ENCODE results near the gene ALAS1.
"Not testable (repeated sequence)": the region's sequence is repeated elsewhere in the genome, so short reads cannot be mapped to it uniquely, and the experiment has no call there.

The ALAS1 gene

GRCh38 chr3:52197842-52198625 is at the start of gene ALAS1:
Gene ALAS1 (plus strand): TSS chr3:52198160. CDS start chr3:52199242, 1,082 bp downstream.
- peak; percentile 72 for DNase-seq (ENCODE audit: low read depth, low spot score)

- no peak for DNase-seq (ENCODE audit: low read depth, low spot score)
These were observed 48.9 kb upstream of the ALAS1 start for GRCh38 chr3:52149021-52149420.

DNA sequence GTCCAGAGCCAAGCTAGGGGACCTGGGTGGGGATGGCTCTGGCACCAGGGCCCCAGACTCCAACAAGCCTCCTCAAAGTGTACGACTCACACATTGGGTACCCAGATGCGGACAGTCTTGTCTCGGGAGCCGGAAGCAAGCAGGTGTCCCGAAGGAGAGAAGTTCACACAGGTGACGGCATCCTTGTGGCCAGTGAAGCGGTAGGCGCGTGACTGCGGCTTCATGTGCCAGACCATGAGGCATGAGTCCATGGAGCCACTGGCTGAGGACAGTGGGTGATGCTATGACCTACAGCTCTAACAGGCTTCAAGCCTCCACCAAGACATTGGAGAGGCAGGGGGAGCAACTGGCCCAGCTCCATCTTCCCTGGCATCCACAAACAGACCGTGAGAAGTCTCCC is 48.2 kb upstream of the ALAS1 start:
- no peak for DNase-seq (ENCODE audit: low read depth, low spot score)

GRCh38 chr3:52150357-52150756 is 47.6 kb upstream of the ALAS1 start:
- no peak for DNase-seq (ENCODE audit: low read depth, low spot score)

DNA sequence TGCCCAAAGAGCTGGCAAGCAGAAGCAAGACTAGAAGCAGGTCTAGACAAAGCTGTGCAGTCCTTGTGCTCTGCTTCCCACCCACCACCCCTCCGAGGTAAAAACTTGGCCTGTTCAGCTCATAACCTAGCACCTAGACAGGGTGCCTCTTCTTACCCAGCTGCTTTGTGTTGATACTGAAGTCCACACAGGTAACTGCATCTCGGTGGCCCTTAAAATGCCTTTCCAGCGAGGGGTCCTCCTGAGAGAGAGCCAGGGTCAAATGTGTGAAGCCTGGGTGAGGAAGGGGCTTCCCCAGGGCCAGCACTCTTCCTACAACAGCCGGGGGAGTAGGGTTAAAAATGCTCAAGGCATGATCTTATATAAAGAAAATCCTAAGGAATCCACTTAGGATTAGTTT is 47.1 kb upstream of the ALAS1 start:
- DNase-seq (ENCODE audit: low read depth, low spot score), result no peak

DNA sequence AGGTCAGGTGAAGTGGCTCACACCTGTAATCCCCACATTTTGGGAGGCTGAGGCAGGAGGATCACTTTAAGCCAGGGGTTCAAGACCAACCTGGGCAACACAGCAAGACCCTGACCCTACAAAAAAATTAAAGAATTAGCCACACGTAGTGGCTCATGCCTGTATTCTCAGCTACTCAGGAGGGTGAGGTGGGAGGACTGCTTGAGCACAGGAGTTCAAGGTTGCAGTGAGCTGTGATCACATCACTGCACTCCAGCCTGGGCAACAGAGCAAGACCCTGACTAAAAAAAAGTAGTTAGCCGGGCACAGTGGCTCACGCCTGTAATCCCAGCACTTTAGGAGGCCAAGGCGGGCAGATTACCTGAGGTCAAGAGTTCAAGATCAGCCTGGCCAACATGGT is 46.0 kb upstream of the ALAS1 start:
- not testable (repeated sequence) for DNase-seq (ENCODE audit: low read depth, low spot score)

DNA sequence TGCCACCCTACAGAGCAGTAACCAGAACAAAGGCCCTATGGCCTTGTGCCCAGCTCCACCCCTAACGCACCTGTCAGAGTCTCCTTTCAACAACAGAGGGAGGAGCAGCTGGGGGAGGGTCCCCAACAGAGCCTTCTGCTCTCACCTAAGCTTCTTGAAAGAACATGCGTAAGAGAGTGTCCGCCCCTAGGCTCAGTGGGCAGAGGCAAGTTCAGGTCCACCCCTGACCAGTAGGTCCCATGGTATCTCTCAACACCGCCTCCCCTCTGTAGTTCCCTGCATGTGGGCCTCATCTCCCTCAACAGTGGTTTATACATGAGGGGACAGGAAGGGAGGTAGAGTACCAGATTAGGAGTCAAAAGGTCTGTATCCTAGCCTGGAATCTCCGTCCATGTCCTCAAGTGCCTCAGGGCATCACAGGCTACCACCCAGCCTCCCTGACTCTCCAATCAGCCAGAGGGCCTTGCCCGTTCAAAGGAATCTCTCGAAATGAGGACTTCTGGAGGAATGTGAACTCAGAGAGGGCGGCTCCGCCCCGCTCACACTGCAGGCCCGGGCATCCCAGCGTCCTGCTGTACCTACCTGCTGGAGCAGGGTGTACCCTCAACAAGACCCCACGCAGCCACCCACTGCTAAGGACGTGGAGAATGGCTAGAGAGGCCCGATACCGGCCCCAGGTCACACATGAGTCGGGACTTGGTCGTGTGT is 44.4 kb upstream of the ALAS1 start:
- DNase-seq (ENCODE audit: low read depth, low spot score), result no peak

DNA sequence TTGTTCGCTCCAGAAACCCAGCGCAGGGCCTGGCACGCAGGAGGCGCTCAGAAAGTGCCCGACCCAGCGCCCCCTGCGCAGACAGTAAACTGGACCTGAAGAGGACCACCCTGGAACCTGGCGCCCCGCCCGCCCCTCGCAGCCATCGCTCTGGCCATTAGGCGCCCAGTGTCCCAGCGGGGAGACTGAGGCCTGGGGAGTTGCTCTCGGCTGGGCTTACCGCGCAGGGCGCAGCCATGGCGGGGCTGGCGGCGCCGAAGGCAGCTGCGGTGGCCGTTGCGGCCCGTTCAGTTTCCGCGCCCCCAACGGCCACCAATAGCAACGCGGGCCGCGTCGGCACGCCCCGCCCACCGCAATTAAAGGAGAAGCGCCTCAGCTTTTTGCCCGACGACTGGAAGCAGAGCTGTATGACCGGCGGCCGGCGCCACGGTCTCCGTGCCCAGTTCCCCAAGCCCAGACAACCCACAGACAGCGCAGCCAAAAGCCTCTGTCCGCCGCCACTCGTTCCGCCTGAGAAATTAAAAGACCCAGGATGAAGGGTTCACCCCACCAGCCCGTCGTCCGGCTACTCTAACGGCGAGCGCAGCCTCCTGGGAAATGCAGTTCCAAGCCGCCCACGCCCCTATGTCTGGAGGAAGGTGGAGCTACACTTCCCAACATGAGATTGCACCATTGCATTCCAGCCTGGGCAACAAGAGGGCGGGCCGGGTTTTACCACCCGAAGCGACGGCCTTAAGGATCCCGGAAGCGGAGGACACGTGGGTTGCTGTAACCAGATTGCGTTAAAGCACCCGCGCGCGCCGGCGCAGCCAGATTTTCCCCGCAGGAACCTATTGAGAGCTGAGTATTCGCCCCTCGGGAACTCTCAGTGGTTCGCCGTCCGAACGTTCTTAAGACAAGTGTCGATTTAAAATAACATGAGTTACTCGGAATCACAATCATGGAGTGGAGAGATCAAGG is 43.5 kb upstream of the ALAS1 start, which contains the start of gene POC1A:
POC1A (minus strand) TSS at position 289 of the 960 bp plus-strand sequence; CDS start at position 238, 51 bp downstream.
- DNase-seq (ENCODE audit: low read depth, low spot score), result peak; percentile 89

DNA sequence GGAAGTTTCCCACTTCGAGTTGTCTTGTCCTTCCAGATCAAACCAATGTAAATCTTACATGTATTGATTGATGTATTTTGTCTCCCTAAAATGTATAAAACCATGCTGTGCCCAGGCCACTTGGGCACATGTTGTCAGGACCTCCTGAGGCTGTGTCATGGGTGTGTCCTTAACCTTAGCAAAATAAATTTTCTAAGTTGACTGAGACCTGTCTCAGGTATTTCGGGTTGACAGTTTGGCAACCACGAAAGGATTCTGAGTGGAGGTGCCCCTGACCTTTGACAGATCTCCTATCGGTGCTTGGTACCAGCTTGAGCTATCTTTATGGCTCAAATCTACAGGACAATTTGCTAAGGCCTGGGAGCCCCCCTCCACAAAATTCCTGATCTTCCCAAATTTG is 42.0 kb upstream of the ALAS1 start:
- DNase-seq (ENCODE audit: low read depth, low spot score), result no peak

DNA sequence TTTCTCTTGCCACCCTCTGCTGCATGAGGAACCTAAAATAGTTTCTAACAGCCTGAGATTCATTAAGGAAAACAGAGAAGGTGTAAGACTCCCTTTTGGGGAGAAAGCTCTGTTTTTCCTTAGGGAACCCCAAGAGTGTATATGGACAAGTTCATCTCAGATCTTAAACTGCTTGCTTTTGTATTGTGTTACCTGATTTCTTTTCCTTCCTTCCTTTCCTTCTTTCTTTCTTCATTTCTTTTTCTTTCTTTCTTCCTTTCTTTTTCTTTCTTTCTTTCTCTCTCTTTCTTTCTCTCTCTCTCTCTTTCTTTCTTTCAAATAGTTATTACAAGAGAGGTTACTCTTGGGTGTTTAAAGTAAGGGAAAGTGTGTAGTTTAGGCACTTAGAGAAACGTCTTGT is 38.5 kb upstream of the ALAS1 start:
- no peak for DNase-seq (ENCODE audit: low read depth, low spot score)

GRCh38 chr3:52162250-52162872 is 35.6 kb upstream of the ALAS1 start:
- no peak for DNase-seq (ENCODE audit: low read depth, low spot score)

- no peak for DNase-seq (ENCODE audit: low read depth, low spot score)
These were observed 30.7 kb upstream of the ALAS1 start for GRCh38 chr3:52167240-52167639.

DNA sequence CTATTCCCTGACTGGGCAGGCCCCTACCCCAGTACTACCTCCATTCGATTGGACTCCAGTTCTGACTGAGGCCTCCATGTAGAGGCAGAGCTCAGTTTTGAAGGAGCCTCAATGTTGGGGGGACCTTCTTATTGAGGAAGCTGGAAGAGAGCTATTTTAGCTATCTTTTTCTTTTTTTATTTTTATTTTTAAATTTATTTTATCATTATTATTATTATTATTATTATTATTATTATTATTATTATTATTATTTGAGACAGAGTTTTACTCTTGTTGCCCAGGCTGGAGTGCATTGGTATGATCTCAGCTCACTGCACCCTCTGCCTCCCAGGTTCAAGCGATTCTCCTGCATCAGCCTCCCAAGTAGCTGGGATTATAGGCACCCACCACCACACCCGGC is 27.7 kb upstream of the ALAS1 start:
- DNase-seq (ENCODE audit: low read depth, low spot score), result not testable (repeated sequence)

DNA sequence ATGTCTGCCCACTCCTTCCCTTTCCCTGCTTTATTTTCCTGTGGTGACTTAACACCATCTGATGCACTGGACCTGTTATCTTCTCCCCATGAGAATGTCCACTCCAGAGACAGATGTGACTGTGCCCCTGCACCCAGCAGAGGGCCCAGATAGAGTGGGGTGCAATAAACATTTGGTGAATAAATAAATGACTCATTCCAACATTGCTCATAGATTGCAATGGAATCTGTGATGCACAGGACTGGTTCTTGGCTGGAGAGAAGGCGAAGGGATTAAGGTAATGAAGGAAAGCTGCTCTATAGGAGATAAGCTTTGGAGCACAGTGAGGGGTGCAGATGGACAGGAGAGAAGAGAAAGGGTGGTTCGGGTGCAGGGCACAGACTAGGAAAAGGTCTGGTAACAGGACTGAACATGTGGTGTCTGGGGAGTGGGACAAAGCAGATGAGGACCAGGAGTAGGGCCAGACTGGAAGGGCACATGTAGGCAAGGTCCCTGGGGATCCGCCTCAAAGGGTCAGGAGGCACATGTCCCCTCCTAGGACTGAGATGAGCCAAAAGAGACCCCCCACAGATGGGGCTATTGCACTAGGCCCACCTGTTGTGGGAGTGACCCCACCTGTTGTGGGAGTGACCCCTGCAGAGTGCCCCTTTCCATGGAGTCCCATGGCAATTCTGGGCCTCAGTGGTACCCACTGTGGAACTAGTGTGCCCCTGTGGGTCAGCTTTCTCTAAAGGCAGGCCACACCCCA is 26.3 kb upstream of the ALAS1 start:
- DNase-seq (ENCODE audit: low read depth, low spot score), result no peak

DNA sequence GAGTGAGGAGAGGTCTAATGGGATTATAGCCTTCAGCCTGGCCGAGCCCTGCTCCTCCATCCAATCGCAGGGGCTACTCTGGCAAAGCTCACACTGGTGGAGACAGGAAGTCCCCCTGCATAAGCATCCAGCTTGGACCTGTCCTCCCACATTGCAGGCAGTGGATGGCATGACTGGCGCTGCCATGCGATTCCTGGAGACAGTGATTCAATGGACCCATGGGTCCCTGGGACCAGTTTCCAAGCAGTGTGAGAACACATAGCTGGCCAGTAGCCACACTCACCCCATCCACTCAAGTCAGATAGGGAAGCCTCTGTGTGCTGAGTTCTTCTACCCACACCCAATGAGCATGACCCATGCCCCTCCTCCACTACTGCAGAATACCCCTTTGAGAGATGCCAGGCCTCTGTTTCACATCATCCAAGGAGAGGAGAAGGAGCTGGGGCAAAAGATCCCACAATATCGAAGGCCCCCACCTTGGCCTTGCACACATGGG is 25.6 kb upstream of the ALAS1 start:
- DNase-seq (ENCODE audit: low read depth, low spot score), result no peak

DNA sequence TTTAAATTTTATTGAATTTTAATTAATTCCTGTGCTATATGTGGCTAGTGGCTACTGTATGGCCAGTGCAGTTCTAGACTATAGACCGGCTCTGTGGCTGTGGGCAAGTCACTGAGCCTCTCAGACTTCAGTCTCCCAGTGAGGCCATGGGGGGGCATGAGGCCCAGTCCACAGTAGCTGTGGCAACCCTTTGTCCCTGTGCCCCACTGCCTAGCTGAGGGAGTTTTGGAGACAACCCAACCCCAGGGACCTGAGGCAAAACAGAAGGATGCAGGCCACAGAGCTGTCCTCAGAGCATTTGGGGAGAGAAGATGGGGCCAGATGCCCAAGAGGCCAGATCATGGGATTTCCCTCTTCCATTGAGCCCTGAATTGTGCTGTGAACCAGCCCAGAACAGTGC is 24.9 kb upstream of the ALAS1 start:
- no peak for DNase-seq (ENCODE audit: low read depth, low spot score)

DNA sequence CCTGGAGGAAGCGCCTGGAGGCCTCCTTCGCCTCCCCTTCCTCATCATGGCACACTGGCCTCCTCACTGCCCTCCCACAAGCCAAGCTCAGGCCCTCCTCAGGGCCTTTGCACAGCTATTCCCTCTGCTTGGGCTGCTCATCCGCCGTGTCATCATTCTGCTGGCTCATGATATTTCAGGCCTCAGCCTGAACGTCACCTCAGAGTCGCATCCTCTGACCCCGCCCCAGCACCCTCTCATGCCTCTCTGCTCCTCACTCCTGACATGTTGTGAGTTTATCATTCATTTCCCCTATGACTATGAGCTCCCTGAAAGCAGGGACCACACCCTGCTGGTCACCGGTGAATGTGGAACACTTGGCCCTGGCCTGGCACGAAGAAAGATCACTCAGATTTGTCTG is 23.1 kb upstream of the ALAS1 start:
- DNase-seq (ENCODE audit: low read depth, low spot score), result no peak

- no peak for DNase-seq (ENCODE audit: low read depth, low spot score)
These were observed 22.4 kb upstream of the ALAS1 start for GRCh38 chr3:52175416-52176179.

- DNase-seq (ENCODE audit: low read depth, low spot score), result no peak
These were observed 21.7 kb upstream of the ALAS1 start for GRCh38 chr3:52176180-52176752.
